ENCODE data around the gene NR2F2. TPM values are rescaled to one million over a fixed set of nuclear protein-coding genes. Genes with fewer than 3 reads are reported as not detected.

Gene NR2F2
- polyA plus RNA-seq, 5 donors, result 138 to 154 (median 150) TPM

DNA sequence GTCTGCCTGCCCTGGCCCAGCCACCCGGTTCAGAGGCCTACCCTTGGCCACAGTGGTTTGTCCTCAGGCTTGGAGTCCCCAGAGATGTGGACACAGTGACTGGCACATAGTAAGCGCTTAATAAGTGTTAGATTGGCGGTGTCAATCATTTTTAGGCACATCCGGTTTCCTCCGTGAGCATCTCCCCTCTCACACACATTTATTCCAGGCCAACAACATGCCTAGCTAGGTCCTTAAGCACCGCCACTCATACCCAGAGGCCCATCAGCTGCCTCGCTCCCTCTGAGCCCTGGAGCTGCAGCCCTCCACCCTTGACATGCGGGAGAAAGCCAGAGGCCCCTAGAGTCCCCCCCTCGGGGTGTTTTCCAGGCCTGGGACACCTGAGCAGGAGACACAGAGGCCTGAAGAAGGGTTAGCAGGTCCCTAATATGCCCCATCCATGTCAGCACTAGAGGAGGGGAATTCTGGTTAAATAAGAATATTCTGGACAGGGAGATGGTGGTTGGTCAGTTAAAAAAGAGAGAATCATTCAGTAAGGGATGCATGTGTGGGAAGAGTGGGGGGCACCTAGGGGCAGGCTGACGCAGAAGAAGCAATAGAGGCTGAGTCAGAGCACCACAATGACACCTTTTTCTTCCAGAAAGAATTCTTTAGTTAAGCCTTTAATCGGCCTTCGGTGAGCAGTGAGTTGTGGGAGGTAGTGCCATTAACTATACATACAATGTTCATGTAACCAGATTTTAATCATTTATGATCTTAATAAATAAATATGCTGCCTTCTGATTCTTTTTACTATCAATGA is 22.3 kb downstream of the NR2F2 start:
- no peak for DNase-seq

DNA sequence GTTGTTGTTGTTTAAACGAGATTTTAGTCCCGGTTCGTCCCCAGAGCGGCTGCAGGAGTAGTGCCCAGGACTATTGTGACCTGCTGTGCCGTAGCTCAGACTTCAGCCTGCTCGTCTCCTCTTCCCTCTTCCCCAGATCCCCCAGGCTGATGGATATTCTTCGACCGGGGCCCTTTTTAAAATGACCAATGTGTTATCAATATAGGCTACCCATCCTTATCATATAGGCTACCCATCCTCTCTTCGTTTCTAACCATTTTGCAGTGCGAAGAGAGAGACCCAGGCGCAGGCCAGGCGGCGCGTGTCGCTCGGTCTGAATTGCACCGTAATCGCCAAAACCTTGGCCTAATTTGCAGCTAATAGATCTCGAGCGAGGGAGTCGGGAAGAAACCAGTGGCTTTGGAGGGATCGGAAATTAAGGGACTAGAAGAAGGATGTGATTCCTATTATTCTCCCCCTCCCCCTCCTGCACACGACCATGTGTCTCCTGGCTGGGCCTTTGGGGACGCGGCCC is 23.0 kb downstream of the NR2F2 start:
- no peak for DNase-seq

DNA sequence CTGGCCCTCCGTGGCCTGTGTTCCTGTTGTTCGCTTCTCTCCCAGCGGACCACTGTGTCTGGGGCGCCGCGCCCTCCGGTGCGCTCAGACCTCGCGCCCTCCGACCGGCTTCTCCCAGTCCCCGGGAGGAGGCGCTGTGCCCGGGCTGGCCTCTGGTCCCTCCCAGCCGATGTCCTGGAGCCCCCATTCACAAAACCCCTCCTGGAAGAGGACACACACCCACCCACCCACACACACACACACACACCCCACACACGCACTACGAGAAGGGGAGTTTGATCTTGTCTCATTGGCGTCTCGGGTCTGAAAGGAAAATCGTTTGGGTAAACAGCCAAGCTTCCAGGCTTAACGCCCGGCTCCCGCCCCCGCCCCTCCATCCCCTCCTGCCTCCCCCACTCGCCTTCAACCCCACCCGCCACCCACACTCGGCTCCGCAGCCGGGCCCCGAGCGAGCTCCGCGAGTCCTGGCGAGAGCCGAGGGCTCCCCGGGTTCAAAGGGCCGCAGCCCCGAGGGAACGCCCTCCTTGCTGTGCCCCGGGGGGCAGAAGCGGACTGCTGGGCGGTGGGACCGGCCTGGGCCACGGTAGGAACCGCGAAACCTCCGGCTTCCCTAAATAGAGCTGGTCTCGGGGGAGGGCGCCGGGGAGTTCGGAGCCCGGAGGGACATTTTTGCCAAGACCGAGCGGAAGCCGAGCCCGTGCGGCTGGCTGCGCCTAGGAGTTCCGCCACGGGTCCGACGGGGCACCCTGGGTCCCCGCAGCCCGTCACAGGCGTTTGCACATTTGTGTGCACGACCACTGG is 23.6 kb downstream of the NR2F2 start:
- peak; percentile 64 to 79 for DNase-seq

GRCh38 chr15:96354731-96355567 is 24.4 kb downstream of the NR2F2 start:
- DNase-seq, result peak in 1 of 2 donors; percentile 69

DNA sequence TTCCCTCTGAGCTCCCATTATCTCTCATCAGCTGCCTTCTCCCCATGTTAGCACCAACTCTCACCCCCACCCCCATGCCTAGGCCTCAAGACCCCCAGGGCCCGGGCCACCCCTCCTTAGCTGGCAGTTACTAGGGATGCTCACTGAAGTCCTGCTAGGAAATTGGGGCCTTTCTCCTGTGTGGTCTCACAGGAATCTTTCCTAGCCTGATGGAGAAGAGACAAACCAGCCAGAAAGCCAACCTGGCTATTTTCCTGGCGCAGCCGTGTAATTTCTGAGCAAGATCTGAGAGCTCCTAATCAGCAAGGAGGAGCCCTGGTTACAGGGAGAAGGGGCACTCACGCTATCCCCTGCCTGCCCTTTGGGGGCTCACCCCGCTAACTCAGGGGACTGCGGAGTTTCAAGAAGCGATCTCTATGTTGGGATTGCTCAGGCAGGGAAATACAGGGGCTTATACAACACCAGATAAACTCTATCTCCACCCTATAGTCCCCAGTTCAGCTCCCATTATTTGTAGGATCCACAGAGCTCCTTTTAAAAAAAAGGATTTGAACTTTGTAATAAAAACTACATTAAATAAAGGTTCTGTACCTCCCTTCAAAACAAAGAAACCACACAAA is 25.2 kb downstream of the NR2F2 start:
- DNase-seq, result no peak

DNA sequence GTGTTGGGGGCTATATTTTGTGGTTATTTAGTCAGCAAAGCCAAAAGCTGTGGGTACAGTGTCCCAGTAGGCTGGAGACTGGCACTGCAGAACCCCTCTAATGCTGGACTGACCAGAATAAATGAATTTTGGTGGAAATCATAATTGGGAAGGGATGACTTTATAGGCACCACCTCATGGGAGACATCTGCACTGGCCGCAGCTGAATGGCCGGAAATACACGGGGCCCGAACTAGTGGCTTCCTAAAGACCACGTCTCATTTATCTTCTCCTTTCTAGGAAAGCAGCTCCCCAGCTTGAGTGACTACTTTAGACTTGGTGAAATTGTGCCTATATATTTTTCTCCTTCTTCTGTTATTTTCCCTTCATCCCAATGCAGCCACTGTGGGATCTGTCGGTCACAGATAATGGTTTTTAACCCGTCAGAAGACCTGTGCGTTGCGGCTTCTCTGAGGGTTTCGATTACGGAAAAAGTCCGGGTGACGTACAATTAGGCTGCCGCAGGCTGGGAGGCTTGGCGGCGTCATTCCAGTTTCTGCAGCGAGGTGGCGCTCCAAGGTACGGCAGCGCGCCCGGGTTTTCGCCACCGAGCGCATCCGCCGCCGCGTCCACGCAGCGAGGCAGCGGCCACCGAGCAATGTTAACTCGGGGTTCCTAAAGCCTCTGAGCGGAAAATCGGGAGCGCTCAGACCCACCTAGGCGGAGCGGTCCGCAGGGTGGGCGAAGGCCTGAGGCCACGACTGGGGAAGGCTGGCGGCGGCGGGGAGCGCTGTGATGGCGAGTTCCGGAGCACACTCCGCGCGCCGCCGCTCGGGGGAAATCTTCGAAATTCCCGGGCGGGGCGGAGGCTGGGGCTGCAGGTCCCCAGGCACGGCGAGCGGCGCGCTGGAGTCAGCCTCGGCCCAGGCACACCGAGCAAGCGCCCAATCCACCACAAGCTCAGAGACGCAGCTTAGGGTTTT is 26.3 kb downstream of the NR2F2 start:
- DNase-seq, result peak; percentile 82 to 83

- DNase-seq, result no peak
Observed at GRCh38 chr15:96358001-96358801, 27.7 kb downstream of the NR2F2 start.

DNA sequence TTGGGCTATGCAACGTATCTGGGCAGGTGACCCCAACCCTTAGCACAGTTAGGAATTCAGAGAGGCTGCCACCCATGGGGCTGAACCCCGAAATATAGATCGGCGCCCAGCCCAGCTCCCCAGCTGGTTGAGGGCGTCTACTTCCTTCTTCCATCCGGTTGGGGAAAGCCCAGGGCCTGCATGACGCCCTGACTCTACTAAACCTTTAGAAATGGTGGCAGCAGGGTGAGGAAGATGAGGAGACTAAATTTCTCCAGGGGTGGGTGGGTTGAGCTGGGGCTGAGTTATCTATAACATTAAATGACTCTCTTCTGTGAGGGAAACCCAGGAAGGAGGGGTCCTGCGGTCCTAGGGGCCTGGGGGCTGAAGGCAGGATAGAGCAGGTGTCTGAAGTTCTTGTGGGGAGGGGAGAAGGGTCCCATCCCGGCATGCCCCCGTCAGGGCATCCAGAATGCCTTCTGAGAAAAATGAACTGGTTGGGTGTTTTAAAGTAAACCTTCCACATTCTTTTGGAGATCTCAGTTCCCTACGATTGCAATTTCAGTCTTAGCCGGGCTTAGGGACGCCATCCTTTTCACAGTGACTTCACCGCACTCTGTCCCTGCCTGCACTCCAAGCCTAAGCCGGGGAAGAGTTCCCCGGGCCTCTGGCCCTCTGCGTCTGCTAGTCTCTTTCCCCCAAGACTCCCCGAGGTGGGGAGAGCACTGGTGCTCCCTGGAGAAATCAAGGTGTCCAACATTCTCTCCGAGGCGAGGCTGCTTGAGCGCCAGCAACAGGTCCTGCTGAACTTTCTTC is 28.5 kb downstream of the NR2F2 start:
- DNase-seq, result no peak

- DNase-seq, result no peak
Observed at GRCh38 chr15:96359616-96360521, 29.4 kb downstream of the NR2F2 start.

DNA sequence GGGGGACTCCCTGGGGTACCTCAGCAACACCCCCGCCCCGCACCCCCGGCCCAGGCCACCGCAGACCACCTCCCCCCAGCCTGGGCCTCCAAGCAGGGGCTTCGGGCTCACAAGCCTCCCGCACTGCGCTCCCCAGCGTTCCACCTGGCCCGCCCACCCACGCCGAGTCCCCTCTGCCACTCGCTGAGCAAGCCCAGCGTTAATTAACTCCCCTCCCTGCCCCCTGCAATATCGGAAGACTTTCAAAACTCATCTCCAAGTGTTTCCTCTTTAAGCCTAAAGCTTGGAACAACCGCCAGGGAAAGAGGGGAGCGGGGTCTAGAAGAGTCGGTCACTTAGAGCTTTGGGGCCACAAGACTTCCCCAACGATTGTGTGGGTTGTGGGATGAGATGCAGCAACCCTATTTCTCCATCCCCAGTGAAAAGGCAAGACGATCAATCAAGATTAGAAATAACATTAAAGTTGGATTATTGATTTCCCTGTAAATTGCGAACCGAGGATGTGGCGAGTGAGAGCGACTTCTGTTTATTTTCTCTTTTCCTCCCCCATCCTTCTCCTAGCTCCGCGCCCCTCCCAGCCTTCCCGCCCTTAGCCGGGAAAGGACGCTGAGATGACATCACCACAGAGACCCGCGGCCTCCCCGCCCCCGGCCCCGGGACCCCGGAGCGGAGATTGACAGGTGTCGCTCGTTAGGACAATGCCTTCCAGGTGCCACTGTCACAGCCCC is 30.2 kb downstream of the NR2F2 start:
- no peak for DNase-seq

DNA sequence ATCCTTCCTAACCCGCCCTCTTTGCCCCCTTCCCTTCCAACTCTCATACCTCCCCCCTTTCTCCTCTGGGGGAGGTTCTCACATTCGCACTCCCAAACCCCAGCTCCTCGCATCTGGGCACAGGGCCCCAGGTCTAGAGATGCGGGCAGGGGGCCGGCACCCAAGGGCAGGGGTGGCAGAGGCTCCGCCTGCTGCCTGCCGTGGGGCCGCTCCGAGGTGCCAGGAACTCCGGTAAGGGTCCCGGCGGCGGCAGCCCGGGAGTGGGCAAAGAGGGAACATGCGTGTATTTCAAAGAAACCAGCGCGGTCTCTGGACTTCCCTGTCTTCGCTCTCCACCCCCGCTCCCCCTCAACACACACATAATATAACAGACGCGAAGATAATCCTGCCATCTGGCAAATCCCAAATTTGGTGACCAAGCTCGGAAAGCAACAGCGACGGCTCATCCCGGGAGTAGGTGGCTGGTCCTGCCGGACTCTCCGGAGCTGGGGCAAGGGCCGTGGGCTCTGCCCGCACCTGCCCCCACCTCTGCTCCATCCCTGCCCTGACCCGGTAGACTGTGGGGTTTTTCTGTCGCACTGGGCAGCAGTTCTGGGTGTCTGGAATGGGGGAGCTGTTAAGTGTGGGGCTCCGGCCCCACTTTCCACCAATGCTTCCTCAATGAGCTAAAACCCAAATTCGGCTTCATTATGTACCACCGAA is 31.0 kb downstream of the NR2F2 start:
- no peak for DNase-seq

DNA sequence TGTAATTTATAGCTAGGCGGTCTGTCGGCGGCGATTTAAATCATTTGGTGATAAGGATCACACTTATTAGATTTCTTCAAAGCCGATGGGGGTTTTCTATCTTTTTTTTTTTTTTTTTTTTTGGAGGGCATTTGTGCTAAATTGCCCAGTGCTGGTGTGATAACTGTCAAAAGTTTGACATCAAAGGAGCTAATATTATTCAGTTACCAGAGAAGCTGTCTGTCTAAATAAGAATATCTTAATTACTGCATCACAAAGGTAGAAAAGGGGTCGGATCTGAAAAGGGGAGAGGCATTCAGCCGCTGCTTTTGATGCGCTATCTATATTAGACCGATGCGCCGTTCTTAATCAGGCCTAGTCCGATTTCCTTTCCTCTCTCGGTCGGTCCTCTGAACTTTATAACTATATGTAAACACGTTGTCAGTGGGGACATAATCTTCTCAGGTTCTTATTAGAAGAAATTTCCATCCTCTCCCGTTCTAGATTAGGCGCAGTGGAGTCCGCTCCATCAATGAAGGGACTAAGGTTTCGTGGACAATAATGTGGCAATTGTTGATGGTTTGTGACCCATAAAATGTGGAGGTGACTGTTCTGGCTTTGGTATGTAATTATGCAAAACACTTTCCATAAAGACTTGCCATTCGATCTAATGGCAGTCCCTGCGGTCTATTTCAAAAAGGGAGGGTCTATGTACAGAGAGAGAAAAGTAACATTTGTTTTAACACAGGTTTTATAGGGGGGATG is 31.7 kb downstream of the NR2F2 start:
- no peak for DNase-seq

DNA sequence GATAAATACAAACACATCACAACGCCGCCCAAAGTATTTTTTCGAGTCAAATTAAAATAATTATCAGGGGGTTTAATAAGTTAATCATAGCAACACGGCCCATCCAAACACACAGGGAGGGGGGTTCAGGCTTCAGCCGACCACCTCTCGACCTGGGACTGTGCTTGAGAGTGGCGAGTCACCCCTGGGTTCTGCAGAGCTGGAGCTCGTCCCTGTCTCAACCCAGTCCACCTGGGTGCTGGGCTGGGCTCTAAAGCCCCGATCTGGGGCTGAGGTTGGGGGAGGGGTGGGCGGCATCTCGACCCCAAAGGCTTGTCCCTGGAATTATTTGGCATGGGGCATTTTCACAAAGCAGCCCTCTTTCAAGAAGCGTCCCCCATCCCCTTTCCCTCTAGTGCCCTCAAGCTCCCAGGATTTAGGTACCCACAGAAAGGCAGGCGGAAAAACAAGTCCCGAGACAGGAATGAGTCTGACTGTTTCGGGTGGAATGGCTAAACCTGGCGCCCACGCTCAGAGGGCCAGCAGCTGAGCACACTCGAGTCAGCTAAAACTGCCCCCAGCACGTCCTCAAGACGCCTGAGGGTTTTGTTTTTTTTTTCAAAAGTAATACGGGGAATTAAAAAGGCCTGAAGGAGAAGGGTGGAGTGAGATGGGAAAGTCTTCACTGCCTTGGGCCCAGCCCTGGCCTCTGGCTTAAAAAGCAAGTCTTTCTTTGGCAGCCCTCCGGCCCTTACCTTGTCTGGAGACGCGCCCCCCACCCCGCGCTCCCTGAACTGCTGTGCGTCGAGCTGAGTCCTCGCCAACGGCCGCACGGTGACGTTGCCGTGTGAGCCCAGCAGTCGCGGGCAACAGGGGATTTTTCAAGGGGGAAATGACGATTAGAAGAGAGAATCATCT is 32.5 kb downstream of the NR2F2 start:
- no peak for DNase-seq

DNA sequence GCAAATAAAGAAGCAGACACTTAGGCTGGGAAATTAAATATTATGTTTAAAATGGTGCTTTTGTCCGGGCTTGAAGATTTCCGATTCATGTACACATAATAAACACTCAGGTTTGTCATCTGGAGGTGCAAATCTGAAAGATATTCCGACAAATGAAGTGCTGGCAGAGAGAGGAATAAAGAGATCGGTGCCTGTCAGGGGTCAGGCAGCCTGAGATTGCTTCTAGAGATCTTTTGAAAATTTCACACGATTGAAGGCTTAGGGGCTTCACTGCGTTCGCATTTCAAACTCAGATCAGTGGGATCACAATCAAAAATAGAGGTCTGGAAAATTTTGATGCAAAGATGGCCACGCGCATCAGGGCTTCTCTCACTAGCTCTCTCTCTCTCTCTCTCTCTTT is 33.2 kb downstream of the NR2F2 start:
- no peak for DNase-seq
